Measurements from ENCODE around the gene PRKN. TPM values are rescaled to one million over a fixed set of nuclear protein-coding genes. Genes with fewer than 3 reads are reported as not detected.

PRKN gene
- 4.6 and 5.6 TPM in 2 replicates for total RNA-seq
- polyA plus RNA-seq: 0.43 and 0.70 TPM in 2 replicates
- 0.41 and 0.71 TPM in 2 replicates for polyA plus RNA-seq (2012)
- polyA minus RNA-seq (ENCODE audit: low replicate concordance): 0.71 TPM in 1 of 2 replicates, not detected in the other

- no peaks in the 10 kb centered on the region for H3K27me3 ChIP-seq (ENCODE audit: control insufficient read depth, insufficient read depth, low read length)
- TF ChIP-seq EZH2 (IDR thresholded peaks at IDR 0.05; ENCODE audit: low read length, missing control alignments): no peak
- no peak for TF ChIP-seq CTCF (conservative IDR thresholded peaks at IDR 0.05 in 1 of 2, IDR thresholded peaks at IDR 0.05 in 1 of 2; ENCODE audit: low read depth in 1 of 2, low read length in 2 of 2)
- peak within 1 kb of the TSS; percentile 91 for H3K4me2 ChIP-seq (ENCODE audit: extremely low read depth, insufficient read depth, low read length)
- peak within 1 kb of the TSS; percentile 79 for H3K9ac ChIP-seq (ENCODE audit: insufficient read depth, low read length)
- H4K20me1 ChIP-seq (ENCODE audit: control insufficient read depth, extremely low read depth, insufficient read depth, low read length): no peaks in the 10 kb centered on the region
- H3K79me2 ChIP-seq (ENCODE audit: control insufficient read depth, insufficient read depth, low read length): no peaks in the 10 kb centered on the region
- peaks cover 2% of the 10 kb centered on the region for H3K4me1 ChIP-seq (ENCODE audit: control insufficient read depth, extremely low read depth, insufficient read depth, low read length)
- peak; percentile 96 to 97 for DNase-seq (ENCODE audit: low read depth in 2 of 2)
- H3K4me3 ChIP-seq (replicated peaks in 1 of 4; ENCODE audit: control extremely low read depth in 1 of 4, insufficient read depth in 1 of 4, low read depth in 3 of 4, low read length in 4 of 4): peak within 1 kb of the TSS; percentile 57 to 84 (median 73)
- peak within 1 kb of the TSS; percentile 62 for H3K27ac ChIP-seq (ENCODE audit: insufficient read depth, low read length)
- no peaks in the 10 kb centered on the region for H3K36me3 ChIP-seq (ENCODE audit: control insufficient read depth, insufficient read depth, low read length)
- H3K9me3 ChIP-seq (ENCODE audit: control insufficient read depth, insufficient read depth, low read depth, low read length): no peaks in the 10 kb centered on the region
- H2AFZ ChIP-seq (ENCODE audit: low read length): peak within 1 kb of the TSS; percentile 85
These were observed at the start of gene PRKN, which contains the start of gene PACRG for GRCh38 chr6:162727322-162728182. Gene PRKN (minus strand): TSS chr6:162727766. Gene PACRG (plus strand): TSS chr6:162727974.

GRCh38 chr6:162777091-162777490, 49.5 kb upstream of the PRKN start:
- no peaks in the 10 kb centered on the region for H3K79me2 ChIP-seq (ENCODE audit: control insufficient read depth, insufficient read depth, low read length)
- H3K27me3 ChIP-seq (ENCODE audit: control insufficient read depth, insufficient read depth, low read length): no peaks in the 10 kb centered on the region
- DNase-seq (ENCODE audit: low read depth in 2 of 2): no peak
- H3K9ac ChIP-seq (ENCODE audit: insufficient read depth, low read length): no peak overlapping the region
- H3K4me3 ChIP-seq (replicated peaks in 1 of 4; ENCODE audit: control extremely low read depth in 1 of 4, insufficient read depth in 1 of 4, low read depth in 3 of 4, low read length in 4 of 4): no peak overlapping the region
- no peaks in the 10 kb centered on the region for H3K9me3 ChIP-seq (ENCODE audit: control insufficient read depth, insufficient read depth, low read depth, low read length)
- H4K20me1 ChIP-seq (ENCODE audit: control insufficient read depth, extremely low read depth, insufficient read depth, low read length): no peaks in the 10 kb centered on the region
- no peaks in the 10 kb centered on the region for H3K36me3 ChIP-seq (ENCODE audit: control insufficient read depth, insufficient read depth, low read length)
- H3K4me1 ChIP-seq (ENCODE audit: control insufficient read depth, extremely low read depth, insufficient read depth, low read length): no peaks in the 10 kb centered on the region
- H2AFZ ChIP-seq (ENCODE audit: low read length): no peak overlapping the region
- H3K27ac ChIP-seq (ENCODE audit: insufficient read depth, low read length): no peak overlapping the region
- H3K4me2 ChIP-seq (ENCODE audit: extremely low read depth, insufficient read depth, low read length): no peak overlapping the region
- no peak for TF ChIP-seq CTCF (conservative IDR thresholded peaks at IDR 0.05 in 1 of 2, IDR thresholded peaks at IDR 0.05 in 1 of 2; ENCODE audit: low read depth in 1 of 2, low read length in 2 of 2)
- TF ChIP-seq EZH2 (IDR thresholded peaks at IDR 0.05; ENCODE audit: low read length, missing control alignments): no peak

GRCh38 chr6:162773996-162774395, 46.4 kb upstream of the PRKN start:
- no peaks in the 10 kb centered on the region for H3K27me3 ChIP-seq (ENCODE audit: control insufficient read depth, insufficient read depth, low read length)

More at GRCh38 chr6:162773996-162774395, 46.4 kb upstream of the PRKN start:
- Histone ChIP-seq H3K27ac (ENCODE audit: insufficient read depth, low read length) (no peak overlapping the region), H2AFZ (ENCODE audit: low read length) (no peak overlapping the region), H3K79me2 (ENCODE audit: control insufficient read depth, insufficient read depth, low read length) (no peaks in the 10 kb centered on the region), H3K9ac (ENCODE audit: insufficient read depth, low read length) (no peak overlapping the region), H3K9me3 (ENCODE audit: control insufficient read depth, insufficient read depth, low read depth, low read length) (no peaks in the 10 kb centered on the region), H3K4me3 (replicated peaks in 1 of 4; ENCODE audit: control extremely low read depth in 1 of 4, insufficient read depth in 1 of 4, low read depth in 3 of 4, low read length in 4 of 4) (no peak overlapping the region), H3K4me1 (ENCODE audit: control insufficient read depth, extremely low read depth, insufficient read depth, low read length) (no peaks in the 10 kb centered on the region), H4K20me1 (ENCODE audit: control insufficient read depth, extremely low read depth, insufficient read depth, low read length) (no peaks in the 10 kb centered on the region), H3K36me3 (ENCODE audit: control insufficient read depth, insufficient read depth, low read length) (no peaks in the 10 kb centered on the region), H3K4me2 (ENCODE audit: extremely low read depth, insufficient read depth, low read length) (no peak overlapping the region)
- no peak for TF ChIP-seq CTCF (conservative IDR thresholded peaks at IDR 0.05 in 1 of 2, IDR thresholded peaks at IDR 0.05 in 1 of 2; ENCODE audit: low read depth in 1 of 2, low read length in 2 of 2)
- no peak for TF ChIP-seq EZH2 (IDR thresholded peaks at IDR 0.05; ENCODE audit: low read length, missing control alignments)
- no peak for DNase-seq (ENCODE audit: low read depth in 2 of 2)

Measured in fibroblast of lung (primary cell).